Stimulated activated CD4-positive, alpha-beta T cell treated with anti-CD3 and anti-CD28 coated beads, Interleukin-15, amount 100 ng/mL, for 24 hours (primary cell): Measurements from ENCODE around the gene JMJD8.

Source experiments
- DNase-seq: peaks from one replicate; pipeline ENCODE4 v3.0.0-alpha.2; 2020

JMJD8 gene

GRCh38 chr16:674968-675883 lies 8.9 kb downstream of the JMJD8 start, which contains the start of gene RHBDL1:
Gene RHBDL1, plus strand, starts transcription at chr16:675671. Its CDS starts 120 bp downstream, at chr16:675791.
- DNase-seq: peak; percentile 40

- DNase-seq: no peak
These were observed 9.8 kb downstream of the JMJD8 start for GRCh38 chr16:674214-674881.

- DNase-seq: no peak
These were observed 10.6 kb downstream of the JMJD8 start for GRCh38 chr16:673399-673991.

GRCh38 chr16:672851-673250 lies 11.3 kb downstream of the JMJD8 start:
- DNase-seq: no peak

- DNase-seq: no peak
These were observed 11.8 kb downstream of the JMJD8 start for GRCh38 chr16:672371-672770.

- DNase-seq: no peak
These were observed 12.6 kb downstream of the JMJD8 start for GRCh38 chr16:671353-672131.

- no peak for DNase-seq
These were observed 13.4 kb downstream of the JMJD8 start for GRCh38 chr16:670485-671352.

GRCh38 chr16:669666-670065 lies 14.5 kb downstream of the JMJD8 start:
- DNase-seq: no peak

GRCh38 chr16:668519-669171 lies 15.5 kb downstream of the JMJD8 start:
- no peak for DNase-seq

- DNase-seq: peak; percentile 97
These were observed 16.2 kb downstream of the JMJD8 start, which contains the start of gene RHOT2 for GRCh38 chr16:667780-668518. Gene RHOT2, plus strand, starts transcription at chr16:668132. Its CDS starts 68 bp downstream, at chr16:668200.

GRCh38 chr16:667113-667779 lies 16.9 kb downstream of the JMJD8 start:
- no peak for DNase-seq

GRCh38 chr16:666572-666971 lies 17.6 kb downstream of the JMJD8 start:
- no peak for DNase-seq

- no peak for DNase-seq
These were observed 21.5 kb downstream of the JMJD8 start for GRCh38 chr16:662597-662996.

GRCh38 chr16:662095-662494 lies 22.0 kb downstream of the JMJD8 start:
- DNase-seq: no peak

GRCh38 chr16:661184-661821 lies 22.8 kb downstream of the JMJD8 start:
- DNase-seq: no peak

- DNase-seq: peak; percentile 82
These were observed 23.5 kb downstream of the JMJD8 start for GRCh38 chr16:660459-661183.

- DNase-seq: no peak
These were observed 24.0 kb downstream of the JMJD8 start for GRCh38 chr16:660132-660458.

GRCh38 chr16:659618-660017 lies 24.5 kb downstream of the JMJD8 start:
- no peak for DNase-seq
